Upper lobe of left lung (tissue), 4 donors: ENCODE measurements around the gene STK11.
A peak's percentile ranks its signal among the peaks of the same experiment; 100 is the strongest.

Experiments
- CTCF ChIP-seq, 6 experiments: fragments of 450-650 bp in 4 of 6; fragments of 200-600 bp in 2 of 6; sonication (generic) in 2 of 6; IDR thresholded peaks; one replicate each; pipeline ENCODE4 v1.5.1; 2016 to 2019; ENCODE audit warnings: antibody characterized with exemption in 6 of 6
- EP300 ChIP-seq, 4 donors: sonication (generic); formaldehyde crosslinking; IDR thresholded peaks; one replicate each; pipeline ENCODE4 v1.5.1; 2017; ENCODE audit warnings: antibody characterized with exemption in 4 of 4, control low read depth in 2 of 4
- POLR2A ChIP-seq, 4 donors: fragments of 450-650 bp; IDR thresholded peaks; one replicate each; pipeline ENCODE4 v1.5.1; 2016 to 2017; ENCODE audit warnings: antibody characterized with exemption in 4 of 4, mild to moderate bottlenecking in 2 of 4

- TF ChIP-seq POLR2A (IDR thresholded peaks at IDR 0.05) (no peak), EP300 (IDR thresholded peaks at IDR 0.05) (peak in 1 of 4 donors; percentile 31), CTCF (IDR thresholded peaks at IDR 0.05) (peak in 1 of 6 experiments; percentile 8)
Measured at GRCh38 chr19:1259876-1260748, 54.5 kb downstream of the STK11 start.
